Heart left ventricle (tissue), 13 donors: ENCODE results near the gene ZNF597.

Source experiments
- POLR2A ChIP-seq, 2 donors: fragments of 450-650 bp; IDR thresholded peaks; one replicate each; pipeline ENCODE4 v1.6.1; 2017; ENCODE audit warnings: antibody characterized with exemption in 2 of 2, mild to moderate bottlenecking in 2 of 2, moderate library complexity in 2 of 2
- TF ChIP-seq, protein P1 (sequence below), 12 donors: fragments of 200-600 bp; sonication (generic) in 4 of 12; IDR thresholded peaks; one replicate each; pipeline versions ENCODE4 v1.5.0 to v1.8.0; 2018 to 2022; ENCODE audit warnings: antibody characterized with exemption in 12 of 12, mild to moderate bottlenecking in 5 of 12
- donor health status: ischemic (EF 13 %, LVEDD 7.1; RV severe dilation, severe dysfunction).
- donor health status: DM: no; HTN: yes; CAD: no.
- donor health status: DM: no; HTN: no; CAD: no.
- donor health status: ischemic (EF 25% LVEDD 6.9; RV normal size, moderate dysfunction).
- donor health status: ischemic (EF 25% LVEDD 5.7; RV mildly dilated, moderate dysfunction).
- donor health status: ischemic (EF 35%, LVEDD 5.7; RV mildly dilated, moderate dysfunction).
- donor health status: nonischemic (EF 11% LVEDD 7.7; RV severe dilation, severe dysfunction).
- donor health status: DM: yes; HTN: yes; CAD: no.
- donor health status: PGD.
- donor health status: ischemic (EF 29% LVEDD 5.4; RV normal size, mild dysfunction).
- donor health status: nonischemic (EF 23%, LVEDD 6.1; RV moderate dilation, normal function).

DNA sequence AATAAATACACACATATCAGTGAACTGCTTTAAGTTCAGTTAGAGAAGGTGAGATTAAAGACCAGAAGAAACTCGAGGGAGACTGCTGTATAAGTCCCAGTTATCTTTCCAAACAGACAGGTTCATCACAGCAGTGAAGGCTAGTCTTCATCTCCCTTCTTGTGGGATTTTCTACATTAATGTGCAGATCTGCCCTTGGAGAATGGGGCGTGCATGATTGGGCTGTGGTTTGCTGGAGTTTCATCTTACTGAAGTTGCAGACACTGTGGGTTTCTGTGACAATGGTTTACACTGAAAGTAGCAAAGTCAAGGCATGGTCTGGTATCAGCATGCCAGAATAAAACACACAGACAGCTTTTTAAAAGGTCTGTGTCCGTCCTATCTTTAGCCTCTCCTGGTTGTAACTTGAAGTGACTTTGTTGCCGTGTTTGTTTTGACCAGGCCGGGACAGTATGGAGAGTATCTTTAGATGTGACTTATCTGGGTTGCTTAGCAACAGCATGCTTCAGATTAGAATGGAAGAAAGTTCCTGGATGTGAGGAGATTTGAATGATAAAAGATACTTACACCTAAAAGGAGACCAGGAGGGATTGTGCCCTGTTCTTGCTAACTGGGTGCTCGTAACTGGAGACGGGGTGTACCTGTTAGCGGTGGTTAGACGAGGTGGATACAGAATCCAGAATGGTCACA, 16.2 kb upstream of the ZNF597 start:
- TF ChIP-seq, protein P1, sequence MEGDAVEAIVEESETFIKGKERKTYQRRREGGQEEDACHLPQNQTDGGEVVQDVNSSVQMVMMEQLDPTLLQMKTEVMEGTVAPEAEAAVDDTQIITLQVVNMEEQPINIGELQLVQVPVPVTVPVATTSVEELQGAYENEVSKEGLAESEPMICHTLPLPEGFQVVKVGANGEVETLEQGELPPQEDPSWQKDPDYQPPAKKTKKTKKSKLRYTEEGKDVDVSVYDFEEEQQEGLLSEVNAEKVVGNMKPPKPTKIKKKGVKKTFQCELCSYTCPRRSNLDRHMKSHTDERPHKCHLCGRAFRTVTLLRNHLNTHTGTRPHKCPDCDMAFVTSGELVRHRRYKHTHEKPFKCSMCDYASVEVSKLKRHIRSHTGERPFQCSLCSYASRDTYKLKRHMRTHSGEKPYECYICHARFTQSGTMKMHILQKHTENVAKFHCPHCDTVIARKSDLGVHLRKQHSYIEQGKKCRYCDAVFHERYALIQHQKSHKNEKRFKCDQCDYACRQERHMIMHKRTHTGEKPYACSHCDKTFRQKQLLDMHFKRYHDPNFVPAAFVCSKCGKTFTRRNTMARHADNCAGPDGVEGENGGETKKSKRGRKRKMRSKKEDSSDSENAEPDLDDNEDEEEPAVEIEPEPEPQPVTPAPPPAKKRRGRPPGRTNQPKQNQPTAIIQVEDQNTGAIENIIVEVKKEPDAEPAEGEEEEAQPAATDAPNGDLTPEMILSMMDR (IDR thresholded peaks at IDR 0.05), result no peak
- no peak for TF ChIP-seq POLR2A (IDR thresholded peaks at IDR 0.05)
